Activated CD8-positive, alpha-beta T cell treated with anti-CD3 and anti-CD28 coated beads for 36 hours (primary cell): Measurements from ENCODE around the gene MKRN2. TPM values are rescaled to one million over a fixed set of nuclear protein-coding genes. Genes with fewer than 3 reads are reported as not detected.

Experiments
- ATAC-seq: fragments of 200-7000 bp; cut with Tn5 transposase; one replicate; pipeline ENCODE4 v1.10.0; 2021; ENCODE audit warnings: mild to moderate bottlenecking, moderate library complexity
- CTCF ChIA-PET: fragments of 350-600 bp; sonication (Branson Sonifier 250); formaldehyde crosslinking; loops from one replicate; lab custom pipeline; 2021; ENCODE audit warnings: antibody characterized with exemption; lab: Charles Lee
- POLR2A ChIA-PET: fragments of 350-600 bp; sonication (Branson Sonifier 250); formaldehyde crosslinking; loops from one replicate; lab custom pipeline; 2021; ENCODE audit warnings: antibody characterized with exemption; lab: Charles Lee
- DNase-seq: peaks from one replicate; pipeline ENCODE4 v3.0.0-alpha.2; 2020
- H3K27ac Mint-ChIP-seq: one replicate; pipeline ENCODE4 v1.8.0; 2021; ENCODE audit warnings: mild to moderate bottlenecking, mixed read lengths
- H3K27me3 Mint-ChIP-seq: one replicate; pipeline ENCODE4 v1.8.0; 2021; ENCODE audit warnings: mixed read lengths
- H3K36me3 Mint-ChIP-seq: one replicate; pipeline ENCODE4 v1.8.0; 2021; ENCODE audit warnings: low read depth, mixed read lengths
- H3K4me1 Mint-ChIP-seq: one replicate; pipeline ENCODE4 v1.8.0; 2021; ENCODE audit warnings: low read depth, mixed read lengths
- H3K4me3 Mint-ChIP-seq: one replicate; pipeline ENCODE4 v1.8.0; 2021; ENCODE audit warnings: mild to moderate bottlenecking, moderate library complexity, mixed read lengths
- H3K9me3 Mint-ChIP-seq: one replicate; pipeline ENCODE4 v1.8.0; 2021; ENCODE audit warnings: mixed read lengths
- intact Hi-C: fragments of 100-400 bp; cut with micrococcal nuclease; formaldehyde crosslinking; loops from one replicate; pipeline ENCODE4 v1.10.0; 2022
- total RNA-seq, 2 experiments: library from RNA; stranded (reverse); gene quantifications; one replicate each; pipeline ENCODE4 v1.2.3, GENCODE V29; 2021
- TF ChIP-seq, protein P1 (sequence below): fragments of 200-600 bp; IDR thresholded peaks from one replicate; pipeline ENCODE4 v1.8.0; 2022; ENCODE audit warnings: antibody characterized with exemption, mild to moderate bottlenecking

Gene MKRN2
- total RNA-seq, 2 experiments from 2014 or later: 27.8 to 28.2 TPM

DNA sequence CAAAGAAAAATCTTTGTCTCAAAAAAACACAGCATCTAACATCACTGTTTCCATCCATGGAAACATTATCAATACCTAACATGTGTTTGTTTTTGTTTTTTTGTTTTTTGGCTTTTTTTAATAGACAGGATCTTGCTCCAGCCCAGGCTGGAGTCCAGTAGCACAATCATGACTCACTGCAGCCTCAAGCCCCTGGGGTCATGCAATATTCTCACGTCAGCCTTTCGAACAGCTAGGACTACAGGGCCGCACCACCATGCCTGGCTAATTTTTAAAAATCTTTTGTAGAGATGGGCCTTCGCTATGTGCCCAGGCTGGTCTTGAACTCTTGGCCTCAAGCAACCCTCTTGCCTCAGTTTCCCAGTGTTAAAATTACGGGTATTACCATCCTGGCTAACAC is 54.2 kb downstream of the MKRN2 start:
- H3K27me3 Mint-ChIP-seq: no peaks in the 10 kb centered on the region
- no peak for ATAC-seq
- no peak for DNase-seq
- H3K27ac Mint-ChIP-seq: no peak overlapping the region
- peaks cover 49% of the 10 kb centered on the region for H3K36me3 Mint-ChIP-seq
- ChIA-PET CTCF (interaction anchor here (1.0 to 2.2 kb wide), 2 partner anchors 10 to 109 kb away, joined by 3 to 8 read pairs; no protein-coding TSS in a partner anchor), POLR2A (interaction anchor here (1.5 kb wide), 1 partner anchor 52 kb away, joined by 4 read pairs; no protein-coding TSS in a partner anchor)
- H3K4me3 Mint-ChIP-seq: no peak overlapping the region
- intact Hi-C loops: loop anchor here (5.0 kb wide), 1 partner anchor 51 kb away; the partner anchor contains the start of gene RAF1
- TF ChIP-seq, protein P1, sequence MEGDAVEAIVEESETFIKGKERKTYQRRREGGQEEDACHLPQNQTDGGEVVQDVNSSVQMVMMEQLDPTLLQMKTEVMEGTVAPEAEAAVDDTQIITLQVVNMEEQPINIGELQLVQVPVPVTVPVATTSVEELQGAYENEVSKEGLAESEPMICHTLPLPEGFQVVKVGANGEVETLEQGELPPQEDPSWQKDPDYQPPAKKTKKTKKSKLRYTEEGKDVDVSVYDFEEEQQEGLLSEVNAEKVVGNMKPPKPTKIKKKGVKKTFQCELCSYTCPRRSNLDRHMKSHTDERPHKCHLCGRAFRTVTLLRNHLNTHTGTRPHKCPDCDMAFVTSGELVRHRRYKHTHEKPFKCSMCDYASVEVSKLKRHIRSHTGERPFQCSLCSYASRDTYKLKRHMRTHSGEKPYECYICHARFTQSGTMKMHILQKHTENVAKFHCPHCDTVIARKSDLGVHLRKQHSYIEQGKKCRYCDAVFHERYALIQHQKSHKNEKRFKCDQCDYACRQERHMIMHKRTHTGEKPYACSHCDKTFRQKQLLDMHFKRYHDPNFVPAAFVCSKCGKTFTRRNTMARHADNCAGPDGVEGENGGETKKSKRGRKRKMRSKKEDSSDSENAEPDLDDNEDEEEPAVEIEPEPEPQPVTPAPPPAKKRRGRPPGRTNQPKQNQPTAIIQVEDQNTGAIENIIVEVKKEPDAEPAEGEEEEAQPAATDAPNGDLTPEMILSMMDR: no peak
- no peaks in the 10 kb centered on the region for H3K9me3 Mint-ChIP-seq
- peaks cover 46% of the 10 kb centered on the region for H3K4me1 Mint-ChIP-seq

DNA sequence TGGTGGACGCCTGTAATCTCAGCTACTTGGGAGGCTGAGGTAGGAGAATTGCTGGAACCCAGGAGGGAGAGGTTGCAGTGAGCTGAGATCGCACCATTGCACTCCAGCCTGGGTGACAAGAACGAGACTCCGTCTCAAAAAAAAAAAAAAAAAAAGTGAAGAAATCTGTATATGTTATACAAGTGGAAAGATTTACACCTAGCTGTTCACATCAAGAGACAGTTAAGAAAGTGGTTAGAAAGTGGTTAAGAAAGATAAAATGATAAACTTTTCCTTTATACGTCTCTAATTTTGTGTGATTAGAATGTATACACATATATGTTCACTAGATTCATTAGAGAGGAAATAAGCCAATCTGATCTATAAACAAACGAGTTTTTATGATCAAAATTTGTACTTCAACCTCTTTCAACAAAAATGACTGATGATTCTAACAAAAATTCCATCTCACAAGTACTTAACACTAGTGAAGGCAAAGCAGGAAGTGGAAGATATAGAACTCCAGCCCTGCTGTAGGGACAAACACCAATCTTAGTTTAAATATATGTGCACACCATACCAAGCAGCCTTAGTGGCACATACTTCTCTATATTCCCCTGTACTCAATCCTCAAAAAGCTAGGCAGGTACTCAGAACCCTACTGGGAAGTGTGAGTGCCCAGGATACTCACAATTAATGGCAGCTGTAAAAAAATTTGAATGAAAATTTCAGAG is 55.8 kb downstream of the MKRN2 start:
- peak overlapping the region; percentile 34 for H3K27ac Mint-ChIP-seq

DNA sequence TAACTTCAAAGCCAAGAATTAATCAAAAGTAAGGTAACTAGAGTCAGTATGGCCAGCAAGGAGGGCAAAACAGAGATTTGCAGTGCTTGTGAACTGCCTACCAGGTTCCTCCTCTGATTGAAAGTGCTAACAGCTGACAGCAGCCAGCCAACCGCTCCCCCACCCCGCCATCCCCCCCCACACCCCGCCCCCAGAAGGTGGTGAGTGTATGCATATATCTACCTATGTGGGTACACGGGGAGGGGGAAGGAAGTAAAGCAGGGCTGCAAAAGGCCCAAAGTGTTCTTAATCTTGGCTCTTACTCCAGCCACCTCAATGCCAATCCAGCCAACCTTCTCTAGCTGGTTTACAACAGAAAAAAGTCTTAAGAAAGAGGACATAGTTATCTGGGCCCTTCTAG is 56.4 kb downstream of the MKRN2 start:
- intact Hi-C loops: loop anchor here (5.0 kb wide), 1 partner anchor 49 kb away; the partner anchor contains the start of gene RAF1
- TF ChIP-seq, protein P1: no peak
- POLR2A ChIA-PET: no interaction called here
- Mint-ChIP-seq H3K9me3 (no peaks in the 10 kb centered on the region), H3K4me3 (no peak overlapping the region), H3K27ac (peak overlapping the region; percentile 41), H3K27me3 (no peaks in the 10 kb centered on the region), H3K4me1 (peaks cover 40% of the 10 kb centered on the region), H3K36me3 (peaks cover 36% of the 10 kb centered on the region)
- CTCF ChIA-PET: interaction anchor here (2.1 to 2.2 kb wide), 2 partner anchors 11 to 107 kb away, joined by 6 to 8 read pairs; no protein-coding TSS in a partner anchor
- peak; percentile 67 for ATAC-seq
- DNase-seq: peak; percentile 13

More for the DNA sequence above, 55.8 kb downstream of the MKRN2 start:
- ChIA-PET POLR2A (interaction anchor here (0.9 to 1.5 kb wide), 2 partner anchors 29 to 51 kb away, joined by 3 to 4 read pairs; no protein-coding TSS in a partner anchor), CTCF (interaction anchor here (0.8 to 2.2 kb wide), 4 partner anchors 10 to 107 kb away, joined by 3 to 8 read pairs (median 4); no protein-coding TSS in a partner anchor)
- Mint-ChIP-seq H3K27me3 (no peaks in the 10 kb centered on the region), H3K36me3 (peaks cover 39% of the 10 kb centered on the region), H3K4me1 (peaks cover 40% of the 10 kb centered on the region), H3K9me3 (no peaks in the 10 kb centered on the region), H3K4me3 (no peak overlapping the region)
- TF ChIP-seq, protein P1: no peak
- DNase-seq: no peak
- intact Hi-C loops: loop anchor here (5.0 kb wide), 1 partner anchor 50 kb away; the partner anchor contains the start of gene RAF1
- ATAC-seq: peak; percentile 9

DNA sequence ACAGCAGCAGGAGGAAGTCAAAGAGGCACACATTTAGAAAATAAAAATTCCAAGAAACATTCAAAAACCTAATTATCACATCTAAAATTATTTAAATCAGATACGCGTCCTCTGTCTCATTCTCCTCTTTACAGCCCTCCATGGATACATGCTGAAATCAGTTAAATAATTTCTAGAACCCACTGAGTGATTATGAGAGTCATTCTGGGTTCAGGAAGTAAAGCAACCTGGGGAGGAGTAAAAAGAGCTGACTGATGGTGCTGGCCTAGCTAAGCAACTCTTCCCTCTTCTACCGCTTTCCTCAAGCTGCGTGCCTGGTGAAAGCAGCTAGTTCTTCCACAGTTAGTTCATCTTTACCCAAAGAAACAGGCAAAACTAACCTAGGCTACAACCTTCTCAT is 58.4 kb downstream of the MKRN2 start:
- POLR2A ChIA-PET: interaction anchor here (1.2 to 1.3 kb wide), 2 partner anchors 16 to 47 kb away, joined by 3 read pairs; no protein-coding TSS in a partner anchor
- peaks cover 34% of the 10 kb centered on the region for H3K36me3 Mint-ChIP-seq
- TF ChIP-seq, protein P1: no peak
- H3K4me3 Mint-ChIP-seq: no peak overlapping the region
- DNase-seq: no peak
- no peak overlapping the region for H3K27ac Mint-ChIP-seq
- CTCF ChIA-PET: interaction anchor here (1.1 to 2.0 kb wide), 5 partner anchors 8 to 106 kb away, joined by 3 to 5 read pairs (median 3); no protein-coding TSS in a partner anchor
- intact Hi-C loops: no loop called here
- H3K4me1 Mint-ChIP-seq: peaks cover 34% of the 10 kb centered on the region
- no peaks in the 10 kb centered on the region for H3K9me3 Mint-ChIP-seq
- no peak for ATAC-seq
- H3K27me3 Mint-ChIP-seq: no peaks in the 10 kb centered on the region
